GM12878 (cell line): ENCODE measurements around the gene PHPT1. TPM values are rescaled to one million over a fixed set of nuclear protein-coding genes. Genes with fewer than 3 reads are reported as not detected.

ENCODE experiments used
- ATAC-seq: fragments of 200-7000 bp; cut with Tn5 transposase; 3 replicates; pipeline ENCODE4 v1.9.1; 2020; ENCODE audit warnings: mild to moderate bottlenecking, moderate library complexity
- BruUV-seq: library from RNA; stranded (reverse); fragments of 400-500 nt; replicated peaks from 2 replicates; lab custom pipeline; 2021; lab: Mats Ljungman, UMichigan
- CTCF ChIA-PET: fragments of 300-600 bp; sonication (Branson Sonifier 250); formaldehyde crosslinking; extraction: SDS; loops from one replicate; lab custom pipeline; 2021; ENCODE audit warnings: inconsistent platforms; lab: Yijun Ruan, JAX
- POLR2A ChIA-PET: fragments of 350-600 bp; formaldehyde crosslinking; extraction: SDS; loops from one replicate; lab custom pipeline; 2021; ENCODE audit warnings: inconsistent platforms; lab: Charles Lee
- RAD21 ChIA-PET: fragments of 300-600 bp; sonication (Branson Sonifier 250); formaldehyde crosslinking; loops from one replicate; lab custom pipeline; 2023; ENCODE audit warnings: antibody characterized with exemption; ENCODE audit not compliant: unreplicated experiment; lab: Charles Lee
- SMC1A ChIA-PET: fragments of 300-600 bp; sonication (Branson Sonifier 250); formaldehyde crosslinking; loops from one replicate; lab custom pipeline; 2023; ENCODE audit not compliant: unreplicated experiment, uncharacterized antibody; lab: Charles Lee
- DNase-seq: peaks from one replicate; pipeline ENCODE4 v3.0.0-alpha.2; 2011; ENCODE audit warnings: low read depth, low spot score
- FAIRE-seq: peaks from 3 replicates; lab custom pipeline; 2011; peaks lifted over from hg19 to GRCh38; lab: Jason Lieb, UNC
- H2AFZ ChIP-seq: 2 replicates; pipeline ENCODE4 v1.6.0; 2011; ENCODE audit warnings: low read depth, low read length, control low read depth; ENCODE audit not compliant: control insufficient read depth
- H3K27ac ChIP-seq: 2 replicates; pipeline ENCODE4 v1.5.1; 2011; ENCODE audit warnings: control low read depth; ENCODE audit not compliant: control insufficient read depth, insufficient read depth
- H3K27me3 ChIP-seq, 2 experiments: replicated peaks in 1 of 2; 2 replicates each; pipeline versions ENCODE4 v1.6.0 to v1.6.1; 2011; ENCODE audit warnings: low read length in 1 of 2; ENCODE audit not compliant: control insufficient read depth in 2 of 2, insufficient read depth in 2 of 2
- H3K36me3 ChIP-seq, 2 experiments: 2 replicates each; pipeline ENCODE4 v1.5.1; 2011; ENCODE audit warnings: low read length in 1 of 2; ENCODE audit not compliant: control insufficient read depth in 2 of 2, insufficient read depth in 2 of 2
- H3K4me1 ChIP-seq: 2 replicates; pipeline ENCODE4 v1.6.1; 2011; ENCODE audit warnings: mild to moderate bottlenecking, low read length, moderate library complexity, mixed read lengths; ENCODE audit not compliant: control insufficient read depth, insufficient read depth
- H3K4me2 ChIP-seq: 2 replicates; pipeline ENCODE4 v1.6.0; 2011; ENCODE audit warnings: control low read depth; ENCODE audit not compliant: control insufficient read depth, insufficient read depth
- H3K4me3 ChIP-seq: fragments of 200-600 bp; sonication (generic); 2 replicates; pipeline ENCODE4 v1.5.1; 2016
- H3K79me2 ChIP-seq: 2 replicates; pipeline ENCODE4 v1.6.0; 2011; ENCODE audit warnings: low read length; ENCODE audit not compliant: control insufficient read depth, insufficient read depth
- H3K9ac ChIP-seq: 2 replicates; pipeline ENCODE4 v1.8.0; 2011; ENCODE audit warnings: low read length, control low read depth, mixed read lengths; ENCODE audit not compliant: control insufficient read depth, insufficient read depth
- H3K9me3 ChIP-seq: replicated peaks from 3 replicates; pipeline ENCODE4 v1.5.1; 2011; ENCODE audit warnings: mild to moderate bottlenecking, low read length; ENCODE audit not compliant: control insufficient read depth, insufficient read depth
- H4K20me1 ChIP-seq: 2 replicates; pipeline ENCODE4 v1.6.0; 2011; ENCODE audit not compliant: control insufficient read depth, insufficient read depth
- ESRRA ChIP-seq: IDR thresholded peaks from 2 replicates; pipeline ENCODE4 v1.6.1; 2012; ENCODE audit warnings: mild to moderate bottlenecking, low read length, improper control_type of control experiment
- POLR2A ChIP-seq: IDR thresholded peaks from 2 replicates; pipeline ENCODE4 v1.6.1; 2011; ENCODE audit warnings: low read depth, mild to moderate bottlenecking, low read length
- ZNF687 ChIP-seq: fragments of 450-650 bp; IDR thresholded peaks from 2 replicates; pipeline ENCODE4 v1.6.1; 2017; ENCODE audit warnings: mild to moderate bottlenecking, moderate library complexity
- WGBS: methylation state at CpG from one replicate; pipeline ENCODE4 v1.1.6; 2016; ENCODE audit warnings: low lambda C conversion rate; ENCODE audit not compliant: insufficient replicate concordance, insufficient coverage; ENCODE audit errors: missing lambda C conversion rate; 5-methylcytosine and 5-hydroxymethylcytosine counted together
- in situ Hi-C: fragments of 300-500 bp; cut with MboI; formaldehyde crosslinking; loops from 9 replicates; pipeline ENCODE4 v1.14.3; 2018; ENCODE audit warnings: mixed read lengths
- intact Hi-C: fragments of 100-400 bp; cut with micrococcal nuclease; formaldehyde crosslinking; loops from one replicate; pipeline ENCODE4 v1.14.2; 2022; ENCODE audit not compliant: unreplicated experiment
- polyA plus RNA-seq, 11 experiments: library from polyadenylated mRNA; depleted of rRNA in 4 of 11; unstranded in 6 of 11; stranded (reverse) in 5 of 11; fragments of >200 nt; fragmentation: Nextera tagmentation in 4 of 11; fragmentation: Illumina TruSeq in 1 of 11; extraction: Ambion mirVana in 4 of 11; extraction: Trizol in 1 of 11; gene quantifications; 1 replicate in 1 of 11; 2 replicates in 10 of 11; pipeline versions ENCODE4 v1.2.1 to v1.2.3, GENCODE V29; 2011 to 2016; ENCODE audit warnings: inconsistent platforms in 2 of 11, missing spikeins in 2 of 11, low read depth in 1 of 11
- total RNA-seq, 4 experiments: library from RNA; depleted of rRNA in 3 of 4; stranded (reverse); fragments of >200 nt in 3 of 4; fragmentation: Illumina TruSeq in 1 of 4; extraction: Trizol in 1 of 4; gene quantifications; 2 replicates each; pipeline versions ENCODE4 v1.2.1 to v1.2.3, GENCODE V29; 2013 to 2021

PHPT1 gene
- total and polyA plus RNA-seq, 10 of the 15 experiments (the other 5 are each of a cell fraction or from before 2014, with no cell fraction given): 56.2 to 323 (median 140) TPM

GRCh38 chr9:136860529-136860928 lies 11.3 kb downstream of the PHPT1 start:
- Histone ChIP-seq H3K27ac (no peak overlapping the region), H3K27me3 (no peaks in the 10 kb centered on the region), H4K20me1 (0 out of 2 replicates have a peak, but pooled peaks cover 2% of the 10 kb centered on the region), H3K9me3 (no peaks in the 10 kb centered on the region), H3K79me2 (peaks cover 14% of the 10 kb centered on the region), H3K4me2 (no peak overlapping the region), H3K9ac (no peak overlapping the region), H3K4me3 (no peak overlapping the region), H3K4me1 (peaks cover 5% of the 10 kb centered on the region), H3K36me3 (peaks cover 3 to 11% of the 10 kb centered on the region in 2 experiments; a peak in 3 of 4 replicates), H2AFZ (no peak overlapping the region)
- intact Hi-C loops (no loop called here), in situ Hi-C loops (no loop called here)
- no TSS peak for BruUV-seq
- RAD21 ChIA-PET: no interaction called here
- WGBS: 90% methylated on average over 9 of the region's 9 CpGs
- CTCF ChIA-PET: interaction anchor here (0.8 to 1.8 kb wide), 3 partner anchors 9 to 22 kb away, joined by 3 to 4 read pairs (median 4); partner anchors contain the start of gene AJM1
- ATAC-seq (no peak), DNase-seq (no peak), FAIRE-seq (no peak)
- SMC1A ChIA-PET: no interaction called here
- POLR2A ChIA-PET: interaction anchor here (0.5 to 1.1 kb wide), 2 partner anchors 18 to 71 kb away, joined by 3 to 4 read pairs; partner anchors contain the start of gene AJM1
- TF ChIP-seq ESRRA (no peak), POLR2A (peak; percentile 44; the same call in 1 of the 2 replicates), ZNF687 (no peak)
